Neural cell (in vitro differentiated cells): ENCODE measurements around the gene GTF3C2.
"Not testable (repeated sequence)": the region's sequence is repeated elsewhere in the genome, so short reads cannot be mapped to it uniquely, and the experiment has no call there.

Experiments used
- CTCF ChIP-seq: fragments of 450-650 bp; IDR thresholded peaks from 2 replicates; pipeline ENCODE4 v1.5.1; 2014; ENCODE audit warnings: antibody characterized with exemption, mild to moderate bottlenecking, moderate library complexity; ENCODE audit not compliant: poor library complexity, severe bottlenecking
- EP300 ChIP-seq: fragments of 450-650 bp; conservative IDR thresholded peaks from 2 replicates; pipeline ENCODE4 v1.6.1; 2014; ENCODE audit warnings: antibody characterized with exemption, mild to moderate bottlenecking, moderate library complexity; ENCODE audit not compliant: poor library complexity, severe bottlenecking
- EZH2 ChIP-seq: fragments of 200-600, 300-800 bp; shearing (Covaris generic), sonication (generic); IDR thresholded peaks from 2 replicates; pipeline ENCODE4 v1.6.1; 2014; ENCODE audit warnings: antibody characterized with exemption, low read length, borderline replicate concordance, mild to moderate bottlenecking; ENCODE audit not compliant: insufficient read depth, poor library complexity, severe bottlenecking
- TAF1 ChIP-seq: IDR thresholded peaks from 2 replicates; pipeline ENCODE4 v1.6.1; 2012; ENCODE audit warnings: low read depth

GRCh38 chr2:27300606-27301005 is 56.0 kb downstream of the GTF3C2 start:
- TF ChIP-seq EZH2, CTCF, EP300, TAF1: not testable (repeated sequence)
